Measurements from ENCODE around the gene SYNPO2.

SYNPO2 gene

GRCh38 chr4:119039779-119040178, 151.1 kb downstream of the SYNPO2 start:
- Histone ChIP-seq H3K9me3 (ENCODE audit: insufficient read depth, low read length, severe bottlenecking) (no peaks in the 10 kb centered on the region), H3K79me2 (ENCODE audit: insufficient read depth, low read length) (no peaks in the 10 kb centered on the region), H2AFZ (ENCODE audit: low read depth, low read length) (no peak overlapping the region), H3K4me1 (ENCODE audit: insufficient read depth, low read length) (no peaks in the 10 kb centered on the region; the same call in 1 of the 2 replicates), H3K9ac (ENCODE audit: low read depth, low read length) (no peak overlapping the region), H3K36me3 (ENCODE audit: insufficient read depth, low read length) (no peaks in the 10 kb centered on the region), H3K4me2 (ENCODE audit: insufficient read depth, low read length) (no peak overlapping the region), H3K27me3 (ENCODE audit: insufficient read depth, low read length, poor library complexity) (no peaks in the 10 kb centered on the region), H4K20me1 (ENCODE audit: insufficient read depth, low read length) (no peaks in the 10 kb centered on the region), H3K27ac (ENCODE audit: low read length) (no peak overlapping the region), H3K4me3 (ENCODE audit: low read depth in 1 of 2, low read length in 2 of 2) (no peak overlapping the region)
- no peak for ATAC-seq (ENCODE audit: insufficient read depth, low read depth)
- DNase-seq, result no peak
- TF ChIP-seq CTCF (IDR thresholded peaks at IDR 0.05; ENCODE audit: borderline replicate concordance, extremely low read depth, low read length, poor library complexity, severe bottlenecking) (no peak), EZH2 (IDR thresholded peaks at IDR 0.05; ENCODE audit: borderline replicate concordance, low read depth, low read length, severe bottlenecking) (no peak)

- no peak overlapping the region for H3K27ac ChIP-seq (ENCODE audit: low read length)
- H3K9me3 ChIP-seq (ENCODE audit: insufficient read depth, low read length, severe bottlenecking), result no peaks in the 10 kb centered on the region
- H2AFZ ChIP-seq (ENCODE audit: low read depth, low read length), result no peak overlapping the region
- no peaks in the 10 kb centered on the region for H3K79me2 ChIP-seq (ENCODE audit: insufficient read depth, low read length)
- no peaks in the 10 kb centered on the region for H3K27me3 ChIP-seq (ENCODE audit: insufficient read depth, low read length, poor library complexity)
- no peak overlapping the region for H3K4me2 ChIP-seq (ENCODE audit: insufficient read depth, low read length)
- no peak overlapping the region for H3K4me3 ChIP-seq (ENCODE audit: low read depth in 1 of 2, low read length in 2 of 2)
- H3K36me3 ChIP-seq (ENCODE audit: insufficient read depth, low read length), result no peaks in the 10 kb centered on the region
- no peak overlapping the region for H3K9ac ChIP-seq (ENCODE audit: low read depth, low read length)
- TF ChIP-seq CTCF (IDR thresholded peaks at IDR 0.05; ENCODE audit: borderline replicate concordance, extremely low read depth, low read length, poor library complexity, severe bottlenecking) (no peak), EZH2 (IDR thresholded peaks at IDR 0.05; ENCODE audit: borderline replicate concordance, low read depth, low read length, severe bottlenecking) (no peak)
- no peak for DNase-seq
- ATAC-seq (ENCODE audit: insufficient read depth, low read depth), result no peak
- H3K4me1 ChIP-seq (ENCODE audit: insufficient read depth, low read length), result no peaks in the 10 kb centered on the region; the same call in 1 of the 2 replicates
- no peaks in the 10 kb centered on the region for H4K20me1 ChIP-seq (ENCODE audit: insufficient read depth, low read length)
Observed at GRCh38 chr4:119040261-119040660, 151.6 kb downstream of the SYNPO2 start.

- Histone ChIP-seq H3K79me2 (ENCODE audit: insufficient read depth, low read length) (no peaks in the 10 kb centered on the region), H3K4me2 (ENCODE audit: insufficient read depth, low read length) (no peak overlapping the region), H3K27ac (ENCODE audit: low read length) (no peak overlapping the region), H3K36me3 (ENCODE audit: insufficient read depth, low read length) (no peaks in the 10 kb centered on the region), H2AFZ (ENCODE audit: low read depth, low read length) (no peak overlapping the region), H3K4me1 (ENCODE audit: insufficient read depth, low read length) (no peaks in the 10 kb centered on the region; the same call in 1 of the 2 replicates), H3K4me3 (ENCODE audit: low read depth in 1 of 2, low read length in 2 of 2) (no peak overlapping the region), H3K9ac (ENCODE audit: low read depth, low read length) (no peak overlapping the region), H3K27me3 (ENCODE audit: insufficient read depth, low read length, poor library complexity) (no peaks in the 10 kb centered on the region), H4K20me1 (ENCODE audit: insufficient read depth, low read length) (no peaks in the 10 kb centered on the region), H3K9me3 (ENCODE audit: insufficient read depth, low read length, severe bottlenecking) (no peaks in the 10 kb centered on the region)
- no peak for DNase-seq
- no peak for ATAC-seq (ENCODE audit: insufficient read depth, low read depth)
- TF ChIP-seq CTCF (IDR thresholded peaks at IDR 0.05; ENCODE audit: borderline replicate concordance, extremely low read depth, low read length, poor library complexity, severe bottlenecking), result no peak
- no peak for TF ChIP-seq EZH2 (IDR thresholded peaks at IDR 0.05; ENCODE audit: borderline replicate concordance, low read depth, low read length, severe bottlenecking)
Observed at GRCh38 chr4:119040694-119041185, 152.1 kb downstream of the SYNPO2 start.

- H3K9me3 ChIP-seq (ENCODE audit: insufficient read depth, low read length, severe bottlenecking), result no peaks in the 10 kb centered on the region
- no peaks in the 10 kb centered on the region for H4K20me1 ChIP-seq (ENCODE audit: insufficient read depth, low read length)
- H3K9ac ChIP-seq (ENCODE audit: low read depth, low read length), result no peak overlapping the region
- no peak overlapping the region for H2AFZ ChIP-seq (ENCODE audit: low read depth, low read length)
- DNase-seq (no peak), ATAC-seq (ENCODE audit: insufficient read depth, low read depth) (no peak)
- H3K27me3 ChIP-seq (ENCODE audit: insufficient read depth, low read length, poor library complexity), result peaks cover 2% of the 10 kb centered on the region
- no peak overlapping the region for H3K27ac ChIP-seq (ENCODE audit: low read length)
- no peak overlapping the region for H3K4me3 ChIP-seq (ENCODE audit: low read depth in 1 of 2, low read length in 2 of 2)
- H3K4me2 ChIP-seq (ENCODE audit: insufficient read depth, low read length), result no peak overlapping the region
- H3K4me1 ChIP-seq (ENCODE audit: insufficient read depth, low read length), result no peaks in the 10 kb centered on the region; the same call in 1 of the 2 replicates
- no peaks in the 10 kb centered on the region for H3K36me3 ChIP-seq (ENCODE audit: insufficient read depth, low read length)
- TF ChIP-seq CTCF (IDR thresholded peaks at IDR 0.05; ENCODE audit: borderline replicate concordance, extremely low read depth, low read length, poor library complexity, severe bottlenecking), result no peak
- no peak for TF ChIP-seq EZH2 (IDR thresholded peaks at IDR 0.05; ENCODE audit: borderline replicate concordance, low read depth, low read length, severe bottlenecking)
- H3K79me2 ChIP-seq (ENCODE audit: insufficient read depth, low read length), result no peaks in the 10 kb centered on the region
Observed at GRCh38 chr4:119041396-119041795, 152.7 kb downstream of the SYNPO2 start.

Measured in DND-41 (cell line).